ENCODE results near the gene CENPV. TPM values are rescaled to one million over a fixed set of nuclear protein-coding genes. Genes with fewer than 3 reads are reported as not detected.

CENPV gene
- total and polyA plus RNA-seq, 2 donors from 2014 or later: 9.0 to 42.3 TPM

DNA sequence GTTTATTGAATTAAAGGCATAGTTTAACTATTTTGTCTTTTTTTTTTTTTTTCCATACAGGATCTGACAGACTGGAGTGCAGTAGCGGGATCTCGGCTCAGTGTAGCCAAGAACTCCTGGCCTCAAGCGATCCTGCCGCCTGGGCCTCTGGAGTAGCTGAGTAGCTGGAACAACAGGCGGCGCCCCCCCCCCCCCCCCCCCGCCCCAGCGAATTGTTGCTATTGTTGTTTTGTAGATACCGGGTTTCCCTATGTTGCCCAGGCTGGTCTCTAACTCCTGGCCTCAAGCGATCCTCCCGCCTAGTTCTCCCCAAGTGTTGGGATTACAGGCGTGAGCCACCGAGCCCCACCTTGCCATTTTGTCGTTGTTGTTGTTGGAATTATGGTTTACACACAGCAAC is 1.3 kb upstream of the CENPV start:
- no peak for FAIRE-seq

DNA sequence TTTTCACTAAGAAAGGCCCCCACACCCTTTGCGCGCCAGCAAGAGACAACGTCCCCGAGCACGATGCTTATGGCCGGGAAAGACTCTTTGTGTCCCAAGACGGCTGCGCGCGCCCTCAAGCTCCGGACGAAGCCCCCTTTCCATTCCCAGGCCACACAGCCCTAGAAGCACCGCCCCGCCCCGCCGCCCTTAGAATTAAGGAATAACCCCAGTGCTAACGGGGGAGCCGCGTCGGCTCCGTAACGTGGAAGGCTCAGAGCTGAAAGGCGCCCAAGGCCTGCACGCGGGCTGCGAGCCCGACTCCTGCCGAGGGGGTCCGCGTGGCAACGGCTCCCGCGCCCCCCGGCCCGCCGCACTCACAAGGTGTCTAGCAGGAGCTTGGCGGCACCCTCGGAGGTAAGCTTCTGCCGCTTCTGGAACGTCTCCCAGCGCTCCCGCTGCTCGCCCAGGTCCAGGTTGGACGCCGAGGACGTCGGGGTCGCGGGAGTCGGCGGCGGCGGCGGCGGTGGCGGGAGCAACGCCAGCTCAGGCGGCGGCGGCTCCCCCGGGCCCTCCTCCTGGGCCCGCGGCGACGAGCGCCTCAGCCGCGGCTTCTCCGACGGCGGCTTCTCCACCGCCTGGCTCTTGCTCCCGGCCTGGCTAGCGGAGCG is 477 bp downstream of the CENPV start:
- Histone ChIP-seq H3K4me3 (ENCODE audit: low read length in 3 of 3) (peak overlapping the region; percentile 65 to 74 (median 73)), H3K4me1 (ENCODE audit: control insufficient read depth in 2 of 3, insufficient read depth in 2 of 3, low read depth in 1 of 3, low read length in 3 of 3) (peaks cover 0 to 2% (median 0%) of the 10 kb centered on the region in 3 donors), H3K36me3 (ENCODE audit: control insufficient read depth in 2 of 3, insufficient read depth in 3 of 3, low read length in 3 of 3) (peaks cover 0 to 3% (median 0%) of the 10 kb centered on the region in 3 donors), H3K9me3 (ENCODE audit: control insufficient read depth in 2 of 3, insufficient read depth in 1 of 3, low read length in 3 of 3) (no peaks in the 10 kb centered on the region), H3K27me3 (ENCODE audit: control insufficient read depth, insufficient read depth, low read length) (no peaks in the 10 kb centered on the region), H3K9ac (ENCODE audit: low read length in 3 of 3) (peak overlapping the region; percentile 53 to 60 (median 55)), H3K27ac (ENCODE audit: low read depth in 2 of 2, low read length in 2 of 2) (no peak overlapping the region)
- intact Hi-C loops (cut with DNase I): no loop called here
- DNase-seq (peak in 4 of 5 donors; percentile 62 to 79 (median 75)), FAIRE-seq (no peak)
- no peak for TF ChIP-seq CTCF (IDR thresholded peaks at IDR 0.05; ENCODE audit: borderline replicate concordance, extremely low read depth, insufficient read depth)

More for the DNA sequence above, 1.3 kb upstream of the CENPV start:
- TF ChIP-seq CTCF (IDR thresholded peaks at IDR 0.05; ENCODE audit: borderline replicate concordance, extremely low read depth, insufficient read depth): no peak
- Histone ChIP-seq H3K27me3 (ENCODE audit: control insufficient read depth, insufficient read depth, low read length) (no peaks in the 10 kb centered on the region), H3K4me1 (ENCODE audit: control insufficient read depth in 2 of 3, insufficient read depth in 2 of 3, low read depth in 1 of 3, low read length in 3 of 3) (peaks cover 0 to 2% (median 0%) of the 10 kb centered on the region in 3 donors), H3K4me3 (ENCODE audit: low read length in 3 of 3) (no peak overlapping the region), H3K9me3 (ENCODE audit: control insufficient read depth in 2 of 3, insufficient read depth in 1 of 3, low read length in 3 of 3) (no peaks in the 10 kb centered on the region), H3K36me3 (ENCODE audit: control insufficient read depth in 2 of 3, insufficient read depth in 3 of 3, low read length in 3 of 3) (peaks cover 0 to under 1% (median 0%) of the 10 kb centered on the region in 3 donors), H3K27ac (ENCODE audit: low read depth in 2 of 2, low read length in 2 of 2) (no peak overlapping the region), H3K9ac (ENCODE audit: low read length in 3 of 3) (no peak overlapping the region)
- intact Hi-C loops (cut with DNase I): no loop called here
- DNase-seq: peak in 1 of 5 donors; percentile 51

DNA sequence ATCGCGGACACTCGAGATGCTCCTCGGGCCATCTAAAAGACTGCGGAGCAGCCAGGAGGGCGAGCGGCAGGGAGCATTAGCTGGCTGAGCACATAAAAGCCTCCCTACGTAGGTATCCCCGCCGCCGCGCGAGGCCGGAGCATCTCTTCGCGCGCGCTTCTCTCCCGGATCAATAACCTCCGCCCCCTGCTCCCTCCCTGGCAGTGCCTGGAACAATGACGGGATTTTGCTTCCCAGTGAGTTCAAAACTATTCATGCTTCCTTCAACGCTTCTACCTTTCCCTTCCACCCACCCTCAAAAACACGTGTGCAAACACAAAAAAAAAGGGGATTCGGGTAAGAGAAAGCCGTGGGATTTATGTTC is 984 bp downstream of the CENPV start:
- peaks cover 0 to 3% (median 0%) of the 10 kb centered on the region in 3 donors for H3K36me3 ChIP-seq (ENCODE audit: control insufficient read depth in 2 of 3, insufficient read depth in 3 of 3, low read length in 3 of 3)
- DNase-seq (peak in 4 of 5 donors; percentile 53 to 78 (median 70)), FAIRE-seq (no peak)
- H3K4me1 ChIP-seq (ENCODE audit: control insufficient read depth in 2 of 3, insufficient read depth in 2 of 3, low read depth in 1 of 3, low read length in 3 of 3): peaks cover 0 to 2% (median 0%) of the 10 kb centered on the region in 3 donors
- peak overlapping the region; percentile 65 to 74 (median 73) for H3K4me3 ChIP-seq (ENCODE audit: low read length in 3 of 3)
- no peaks in the 10 kb centered on the region for H3K9me3 ChIP-seq (ENCODE audit: control insufficient read depth in 2 of 3, insufficient read depth in 1 of 3, low read length in 3 of 3)
- no peaks in the 10 kb centered on the region for H3K27me3 ChIP-seq (ENCODE audit: control insufficient read depth, insufficient read depth, low read length)
- no peak overlapping the region for H3K27ac ChIP-seq (ENCODE audit: low read depth in 2 of 2, low read length in 2 of 2)
- H3K9ac ChIP-seq (ENCODE audit: low read length in 3 of 3): peak overlapping the region; percentile 53 to 60 (median 55)
- intact Hi-C loops (cut with DNase I): no loop called here
- no peak for TF ChIP-seq CTCF (IDR thresholded peaks at IDR 0.05; ENCODE audit: borderline replicate concordance, extremely low read depth, insufficient read depth)

All from kidney (tissue), 14 donors.